Dermis blood vessel endothelial cell (primary cell): ENCODE results near the gene RALGPS1. TPM values are rescaled to one million over a fixed set of nuclear protein-coding genes. Genes with fewer than 3 reads are reported as not detected.

Experiments
- DNase-seq: peaks from one replicate; pipeline ENCODE4 v3.0.0; 2010
- total RNA-seq: library from RNA; depleted of rRNA; stranded (reverse); fragments of >200 nt; gene quantifications from 2 replicates; pipeline ENCODE4 v1.2.3, GENCODE V29; 2014

RALGPS1 gene
- total RNA-seq, 1 donor from 2014 or later = 3.1 TPM

DNA sequence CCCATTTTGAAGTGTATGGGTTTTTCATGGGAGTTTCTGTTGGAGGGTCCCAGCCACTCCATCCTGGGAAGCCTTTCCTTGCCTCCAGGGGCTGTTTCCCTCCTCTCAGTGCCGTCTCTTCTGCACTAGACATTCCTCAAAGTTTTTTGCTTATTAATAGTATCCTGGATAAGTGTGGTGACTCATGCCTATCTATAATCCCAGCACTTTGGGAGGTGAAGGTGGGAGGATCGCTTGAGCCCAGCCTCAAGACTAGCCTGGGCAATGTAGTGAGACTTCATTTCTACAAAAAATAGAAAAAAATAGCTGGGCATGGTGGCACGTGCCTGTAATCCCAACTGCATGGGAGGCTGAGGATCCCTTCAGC lies 43.1 kb downstream of the RALGPS1 start:
- DNase-seq = peak; percentile 15

- no peak for DNase-seq
Observed at GRCh38 chr9:126959336-126959735, 44.8 kb downstream of the RALGPS1 start.

GRCh38 chr9:126959917-126960316 lies 45.3 kb downstream of the RALGPS1 start:
- DNase-seq = no peak

GRCh38 chr9:126962336-126962735 lies 47.8 kb downstream of the RALGPS1 start:
- no peak for DNase-seq

DNA sequence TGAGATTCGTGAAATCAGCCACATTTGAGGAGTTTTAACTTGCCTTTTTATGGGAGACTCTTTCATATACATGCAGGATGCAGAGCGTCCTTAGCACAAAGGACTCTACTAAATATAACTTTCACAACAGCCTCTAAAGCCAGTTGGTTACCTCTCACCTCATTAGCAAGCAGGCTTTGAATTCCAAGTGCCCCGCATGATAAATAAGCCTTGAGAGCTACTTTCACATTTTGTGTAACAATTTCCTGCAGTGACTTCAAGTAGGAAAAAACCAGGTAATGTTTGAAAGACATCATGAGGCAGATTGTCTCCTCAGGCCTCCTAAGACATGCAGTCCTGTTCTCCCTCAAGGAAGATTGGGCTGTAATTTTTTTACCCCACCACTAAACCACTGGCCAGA lies 50.5 kb downstream of the RALGPS1 start:
- no peak for DNase-seq

- DNase-seq = peak; percentile 85
Observed at GRCh38 chr9:126965541-126966428, 51.2 kb downstream of the RALGPS1 start.

- peak; percentile 14 for DNase-seq
Observed at GRCh38 chr9:126971261-126971660, 56.7 kb downstream of the RALGPS1 start.

DNA sequence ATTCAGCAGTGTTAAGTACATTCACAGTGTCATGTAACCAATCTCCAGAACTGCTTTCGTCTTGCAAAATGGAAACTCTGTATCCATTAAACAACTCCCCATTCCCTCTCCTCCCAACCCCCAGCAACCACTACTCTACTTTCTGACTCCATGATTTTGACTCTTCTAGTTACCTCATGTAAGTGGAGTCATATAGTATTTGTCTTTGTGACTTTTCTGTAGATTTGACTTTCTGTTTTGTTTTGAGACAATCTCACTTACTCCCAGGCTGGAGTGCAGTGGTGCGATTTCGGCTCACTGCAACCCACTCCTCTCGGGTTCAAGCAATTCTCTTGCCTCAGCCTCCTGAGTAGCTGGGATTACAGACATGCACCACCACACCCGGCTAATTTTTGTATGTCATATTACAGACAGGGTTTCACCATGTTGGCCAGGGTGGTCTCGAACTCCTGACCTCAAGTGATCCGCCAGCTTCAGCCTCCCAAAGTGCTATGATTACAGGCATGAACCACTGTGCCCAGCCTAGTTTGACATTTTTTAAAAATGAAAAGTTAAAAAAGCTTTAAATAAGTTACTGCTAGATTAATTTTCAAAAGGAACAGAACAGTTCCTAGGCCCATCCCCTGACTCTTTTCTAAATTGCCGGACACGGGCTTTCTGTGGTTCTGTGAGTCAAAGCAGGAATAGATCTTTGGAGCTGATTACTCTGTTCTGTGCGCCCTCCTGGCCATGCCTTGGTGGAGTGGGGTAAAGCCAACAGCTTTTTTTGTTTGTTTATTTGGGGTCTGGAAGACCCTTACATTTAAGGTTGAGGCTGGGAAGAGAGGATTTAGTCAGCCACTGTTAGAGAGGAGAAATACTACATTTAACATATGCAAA lies 59.3 kb downstream of the RALGPS1 start:
- no peak for DNase-seq

DNA sequence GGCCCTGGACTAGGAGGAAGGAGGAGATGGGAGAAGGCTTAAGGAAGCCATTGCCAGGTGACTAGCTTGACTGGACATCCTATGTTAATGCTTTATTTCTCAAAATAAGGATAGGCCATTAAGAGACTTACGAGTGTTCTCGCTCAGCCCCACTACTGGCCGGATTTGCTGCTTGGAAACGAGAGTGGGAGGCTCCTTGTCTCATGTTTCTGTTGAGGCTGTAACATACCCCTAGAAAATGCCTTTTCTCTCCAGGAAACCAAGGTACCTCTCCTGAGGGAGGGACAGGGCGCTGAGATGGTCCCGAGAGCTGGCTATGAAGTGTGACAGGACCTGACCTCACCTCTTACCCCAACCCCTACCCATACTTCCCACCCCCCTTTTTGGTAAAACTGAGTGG lies 60.0 kb downstream of the RALGPS1 start:
- DNase-seq = no peak

DNA sequence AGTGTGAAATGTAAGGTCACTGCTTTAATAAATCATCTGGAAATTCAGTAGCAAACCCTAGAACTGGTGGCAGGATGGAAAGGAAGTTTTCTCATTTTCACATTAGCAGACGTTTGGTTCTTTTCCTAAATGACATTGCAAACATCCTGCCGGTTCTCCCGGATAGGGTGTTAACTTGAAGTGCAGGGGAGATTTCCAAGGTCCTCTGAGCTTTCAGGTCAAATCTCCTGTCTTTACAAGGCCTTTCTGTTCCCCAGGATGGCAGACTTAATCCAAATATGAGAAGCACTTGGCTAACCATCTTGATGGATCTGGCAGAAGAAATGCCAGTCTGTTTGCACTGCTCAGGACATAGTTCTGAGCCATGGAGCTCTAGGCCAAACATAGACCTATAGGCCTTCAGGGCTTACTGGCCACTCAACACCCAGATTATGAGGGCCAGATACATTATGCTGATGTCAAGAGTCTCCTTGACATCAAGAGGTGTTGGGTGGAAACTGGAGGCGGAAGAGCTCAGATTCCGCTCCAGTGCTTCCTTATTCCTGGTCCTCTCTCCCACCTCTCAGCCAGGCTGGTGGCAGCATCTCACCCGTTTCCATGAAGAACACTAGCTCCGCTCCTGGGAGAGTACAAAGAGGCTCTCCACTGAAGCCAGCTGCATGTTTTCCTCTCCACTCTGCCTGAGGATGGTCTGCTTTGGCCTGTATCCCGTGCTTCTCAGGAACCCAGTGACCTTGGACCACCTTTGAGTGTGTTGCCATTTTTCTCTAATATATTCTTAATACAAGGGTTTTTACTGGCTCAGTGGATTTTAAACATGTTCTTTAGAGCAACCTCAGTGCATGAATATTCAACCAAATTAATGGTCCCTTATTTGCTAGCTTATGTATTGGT lies 61.0 kb downstream of the RALGPS1 start:
- no peak for DNase-seq

DNA sequence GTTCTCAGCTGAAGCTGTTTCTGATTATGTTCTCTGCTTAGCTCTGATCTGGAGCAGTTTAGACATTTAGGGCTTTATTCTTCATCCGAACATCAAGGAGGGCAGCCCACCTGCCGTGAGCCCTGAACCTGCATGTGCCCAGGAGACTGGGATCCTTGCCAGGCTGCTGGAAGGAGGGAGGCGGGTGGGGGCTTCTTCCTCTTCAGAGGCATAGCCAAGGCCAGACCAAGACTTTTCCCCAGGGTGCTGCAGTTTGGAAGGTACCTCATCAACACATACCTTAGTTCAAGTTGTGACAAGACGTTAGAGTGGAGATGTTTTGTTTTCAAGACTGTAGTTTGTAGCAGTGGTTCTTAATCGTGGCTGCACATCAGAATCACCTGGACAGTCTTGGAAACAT lies 64.9 kb downstream of the RALGPS1 start:
- no peak for DNase-seq

GRCh38 chr9:126980231-126980630 lies 65.6 kb downstream of the RALGPS1 start:
- DNase-seq = no peak

- no peak for DNase-seq
Observed at GRCh38 chr9:126981218-126981617, 66.6 kb downstream of the RALGPS1 start.

- DNase-seq = no peak
Observed at GRCh38 chr9:126982215-126983002, 67.8 kb downstream of the RALGPS1 start.

DNA sequence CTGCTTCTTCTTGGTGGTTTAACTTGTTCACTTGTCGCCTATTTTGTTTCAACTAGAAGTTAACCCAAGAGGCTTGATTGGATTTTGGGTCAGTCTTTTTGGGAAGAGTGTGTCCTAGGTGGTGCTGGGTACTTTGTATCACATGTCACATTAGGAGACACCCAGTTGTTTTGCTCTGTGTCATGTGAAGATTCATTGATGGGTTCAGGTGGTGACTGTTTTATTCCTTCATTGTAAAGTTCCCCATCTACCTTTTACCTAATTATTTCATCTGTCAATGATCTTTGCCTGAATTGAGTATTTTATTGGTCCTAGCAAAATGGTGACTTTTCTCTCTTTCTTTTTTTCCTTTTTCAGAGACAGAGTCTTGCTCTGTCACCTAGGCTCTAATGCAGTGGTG lies 69.2 kb downstream of the RALGPS1 start:
- no peak for DNase-seq

DNA sequence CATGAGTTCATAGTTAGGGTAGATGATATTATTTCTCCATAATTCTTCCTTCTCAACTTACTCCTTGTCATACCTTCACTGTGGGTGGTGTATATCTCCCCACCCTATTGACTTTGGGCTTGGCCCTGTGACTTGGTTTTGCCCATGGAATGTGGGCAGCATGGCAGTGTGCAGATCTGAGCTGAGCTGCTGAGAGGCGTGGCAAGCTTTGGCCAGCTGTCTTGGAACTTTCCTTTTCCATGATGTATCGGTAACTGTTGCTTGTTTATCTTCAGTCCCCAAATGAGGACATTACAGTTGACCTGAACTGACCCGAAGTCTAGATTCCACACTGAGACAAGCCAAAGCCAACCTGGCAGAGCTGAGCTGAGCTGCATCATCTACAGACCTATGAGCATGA lies 70.4 kb downstream of the RALGPS1 start:
- DNase-seq = no peak

DNA sequence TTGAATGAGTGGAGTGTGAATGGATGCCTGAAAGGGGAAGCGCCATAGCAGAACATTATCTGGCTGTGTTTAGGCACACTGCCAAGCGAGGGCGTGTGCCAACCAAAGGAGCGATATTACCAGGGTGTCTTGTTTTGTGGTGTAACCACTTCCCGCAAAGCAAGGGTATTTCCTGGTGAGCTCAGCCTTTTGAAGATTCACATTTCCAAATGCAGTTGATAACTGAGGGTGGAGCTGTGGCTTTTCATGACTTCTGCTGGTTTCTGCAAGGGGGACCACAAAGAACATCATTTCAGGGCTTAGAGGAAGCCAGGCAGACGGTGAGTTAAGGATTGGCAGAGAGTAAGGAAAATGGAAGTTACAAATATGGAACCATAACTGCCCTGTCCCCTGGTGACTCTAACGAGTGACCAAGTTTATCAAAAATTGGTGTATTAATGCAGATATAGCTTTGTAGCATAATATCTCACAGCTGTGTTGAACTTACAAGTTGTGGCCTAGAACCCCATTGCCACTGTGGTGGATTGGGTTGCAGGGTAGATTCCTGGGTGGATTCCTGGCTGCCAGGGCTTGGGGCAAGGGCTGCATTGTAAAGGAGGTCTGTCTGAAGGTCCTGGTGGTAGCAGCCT lies 71.4 kb downstream of the RALGPS1 start:
- peak; percentile 58 for DNase-seq

- no peak for DNase-seq
Observed at GRCh38 chr9:126986506-126986951, 71.9 kb downstream of the RALGPS1 start.

GRCh38 chr9:126988857-126989256 lies 74.3 kb downstream of the RALGPS1 start:
- DNase-seq = no peak

GRCh38 chr9:126989847-126990842 lies 75.6 kb downstream of the RALGPS1 start:
- DNase-seq = no peak
